Gastroesophageal sphincter (tissue), 4 donors: ENCODE measurements around the gene AGPAT4. TPM values are rescaled to one million over a fixed set of nuclear protein-coding genes. Genes with fewer than 3 reads are reported as not detected.

Source experiments
- ATAC-seq: fragments of 150-250 bp; one replicate; pipeline ENCODE4 v1.9.1; 2016; ENCODE audit warnings: mild to moderate bottlenecking, moderate library complexity
- H3K27ac ChIP-seq, 4 donors: fragments of 200-600 bp; sonication (generic) in 3 of 4; 1 replicate in 3 of 4; 2 replicates in 1 of 4; pipeline ENCODE4 v1.5.1; 2016 to 2019
- H3K27me3 ChIP-seq: fragments of 200-600 bp; sonication (generic); one replicate; pipeline ENCODE4 v1.5.1; 2019
- H3K36me3 ChIP-seq, 2 donors: fragments of 200-600 bp; sonication (generic); one replicate each; pipeline ENCODE4 v1.5.1; 2019; ENCODE audit warnings: control low read depth in 1 of 2
- H3K4me1 ChIP-seq, 3 donors: fragments of 200-600 bp; sonication (generic); 1 replicate in 2 of 3; 2 replicates in 1 of 3; pipeline ENCODE4 v1.5.1; 2016 to 2019; ENCODE audit warnings: control low read depth in 2 of 3
- H3K4me3 ChIP-seq, 2 donors: fragments of 200-600 bp; sonication (generic); one replicate each; pipeline ENCODE4 v1.5.1; 2019; ENCODE audit warnings: mild to moderate bottlenecking in 1 of 2, moderate library complexity in 1 of 2
- H3K9me3 ChIP-seq, 3 donors: fragments of 200-600 bp; sonication (generic); one replicate each; pipeline ENCODE4 v1.5.1; 2017 to 2019; ENCODE audit warnings: control low read depth in 2 of 3
- CTCF ChIP-seq, 4 experiments: fragments of 200-600 bp in 2 of 4; fragments of 450-650 bp in 2 of 4; sonication (generic) in 1 of 4; IDR thresholded peaks; one replicate each; pipeline ENCODE4 v1.5.1; 2017 to 2019; ENCODE audit warnings: antibody characterized with exemption in 4 of 4, mild to moderate bottlenecking in 2 of 4, moderate library complexity in 2 of 4
- EP300 ChIP-seq: sonication (generic); formaldehyde crosslinking; IDR thresholded peaks from one replicate; pipeline ENCODE4 v1.6.1; 2017; ENCODE audit warnings: antibody characterized with exemption, mild to moderate bottlenecking
- POLR2A ChIP-seq, 2 donors: fragments of 450-650 bp; IDR thresholded peaks; one replicate each; pipeline ENCODE4 v1.6.1; 2017; ENCODE audit warnings: antibody characterized with exemption in 2 of 2, mild to moderate bottlenecking in 2 of 2, moderate library complexity in 1 of 2
- POLR2AphosphoS5 ChIP-seq: sonication (generic); formaldehyde crosslinking; IDR thresholded peaks from one replicate; pipeline ENCODE4 v1.6.1; 2017; ENCODE audit warnings: antibody characterized with exemption
- WGBS, 2 donors: methylation state at CpG; one replicate each; pipeline ENCODE4 v1.1.5; 2018; ENCODE audit warnings: low coverage in 1 of 2; 5-methylcytosine and 5-hydroxymethylcytosine counted together
- total RNA-seq, 4 donors: library from RNA; depleted of rRNA; stranded (reverse); fragments of >200 nt; gene quantifications; one replicate each; pipeline ENCODE4 v1.1.0, GENCODE V29; 2016

AGPAT4 gene
- total RNA-seq, 4 donors from 2014 or later, result 7.2 to 10.8 (median 9.1) TPM

DNA sequence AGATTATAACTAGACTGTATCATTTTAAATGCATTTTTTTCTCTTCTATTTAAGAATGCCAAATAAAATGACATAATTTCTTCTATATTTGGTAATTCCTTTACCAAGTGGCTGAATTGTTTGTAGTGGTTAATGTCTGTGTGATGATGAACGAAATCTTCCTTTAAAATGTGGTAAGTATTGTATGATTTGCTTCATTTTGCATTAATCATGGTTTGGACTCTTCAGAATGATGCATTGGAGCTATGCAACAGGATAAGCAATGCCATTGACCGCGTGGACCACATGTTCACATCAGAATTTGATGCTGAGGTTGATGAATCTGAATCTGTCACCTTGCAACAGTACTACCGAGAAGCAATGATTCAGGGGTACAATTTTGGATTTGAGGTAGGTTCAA lies 182.7 kb downstream of the AGPAT4 start:
- no peaks in the 10 kb centered on the region for H3K9me3 ChIP-seq
- H3K4me3 ChIP-seq, result no peak overlapping the region
- TF ChIP-seq CTCF (IDR thresholded peaks at IDR 0.05) (no peak), POLR2A (IDR thresholded peaks at IDR 0.05) (no peak), POLR2AphosphoS5 (no peak), EP300 (no peak)
- peaks cover 9 to 86% of the 10 kb centered on the region in 2 donors for H3K36me3 ChIP-seq
- no peaks in the 10 kb centered on the region for H3K27me3 ChIP-seq
- 75 to 84% methylated on average over 4 of the region's 4 CpGs for WGBS, 2 donors
- H3K4me1 ChIP-seq, result no peaks in the 10 kb centered on the region
- H3K27ac ChIP-seq, result no peak overlapping the region
- ATAC-seq, result no peak

- H3K4me1 ChIP-seq, result no peaks in the 10 kb centered on the region
- H3K27ac ChIP-seq, result no peak overlapping the region
- WGBS, 2 donors, result 69 to 79% methylated on average over 2 of the region's 2 CpGs
- no peak for ATAC-seq
- H3K36me3 ChIP-seq, result peaks cover 9 to 91% of the 10 kb centered on the region in 2 donors
- H3K27me3 ChIP-seq, result no peaks in the 10 kb centered on the region
- no peaks in the 10 kb centered on the region for H3K9me3 ChIP-seq
- H3K4me3 ChIP-seq, result no peak overlapping the region
- TF ChIP-seq POLR2AphosphoS5, result no peak
- no peak for TF ChIP-seq POLR2A (IDR thresholded peaks at IDR 0.05)
- TF ChIP-seq CTCF (IDR thresholded peaks at IDR 0.05), result no peak
- TF ChIP-seq EP300, result no peak
Measured at GRCh38 chr6:161088676-161089328, 185.1 kb downstream of the AGPAT4 start.

DNA sequence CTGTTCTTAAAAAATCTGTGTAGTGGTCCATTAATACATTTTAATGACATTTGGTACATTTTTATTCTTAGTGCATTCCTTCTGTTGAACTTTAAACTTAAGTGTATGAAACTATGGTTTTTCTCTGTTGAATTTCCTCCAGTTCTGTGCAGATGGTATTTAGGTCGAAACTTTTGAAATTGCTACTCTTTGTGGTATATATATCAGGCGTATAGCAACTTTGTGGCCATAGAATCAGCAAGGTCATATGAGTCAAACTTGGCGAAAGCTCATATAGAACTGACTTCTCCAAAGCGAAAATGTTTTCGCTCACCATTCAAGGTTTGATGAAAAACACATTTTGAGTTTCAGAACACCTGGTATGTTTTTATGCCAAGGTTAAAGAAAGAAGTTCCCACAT lies 188.6 kb downstream of the AGPAT4 start:
- WGBS, 2 donors, result 91 to 97% methylated on average over 4 to 5 of the region's 5 CpGs
- H3K9me3 ChIP-seq, result no peaks in the 10 kb centered on the region
- no peaks in the 10 kb centered on the region for H3K27me3 ChIP-seq
- no peaks in the 10 kb centered on the region for H3K4me1 ChIP-seq
- TF ChIP-seq POLR2A (IDR thresholded peaks at IDR 0.05) (no peak), CTCF (IDR thresholded peaks at IDR 0.05) (no peak), POLR2AphosphoS5 (no peak), EP300 (no peak)
- no peak for ATAC-seq
- no peak overlapping the region for H3K27ac ChIP-seq
- peaks cover 9 to 100% of the 10 kb centered on the region in 2 donors for H3K36me3 ChIP-seq
- no peak overlapping the region for H3K4me3 ChIP-seq

DNA sequence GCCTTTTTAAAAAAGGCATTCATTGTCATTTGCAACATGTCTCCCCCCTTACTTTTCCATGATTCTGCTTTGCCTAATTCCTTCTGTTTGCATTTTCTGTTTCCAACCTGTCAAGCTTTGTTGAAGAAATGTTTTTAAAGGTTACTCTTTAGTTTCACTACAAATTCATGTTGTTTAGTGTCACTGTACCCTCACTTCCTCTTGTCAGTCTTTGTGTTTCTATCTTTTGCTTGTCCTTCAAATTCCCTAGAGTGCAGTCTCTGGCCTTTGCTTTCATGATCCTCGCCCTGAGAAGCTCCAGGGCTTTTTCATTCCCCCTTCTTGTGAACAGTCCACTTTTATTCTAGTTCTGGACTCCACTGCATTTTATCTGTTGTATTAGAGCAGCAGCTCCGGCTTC lies 191.6 kb downstream of the AGPAT4 start:
- no peak for ATAC-seq
- TF ChIP-seq POLR2A (IDR thresholded peaks at IDR 0.05), result no peak
- no peak for TF ChIP-seq CTCF (IDR thresholded peaks at IDR 0.05)
- no peak for TF ChIP-seq POLR2AphosphoS5
- TF ChIP-seq EP300, result no peak
- Histone ChIP-seq H3K4me3 (no peak overlapping the region), H3K36me3 (peaks cover 0 to 100% of the 10 kb centered on the region in 2 donors), H3K27me3 (no peaks in the 10 kb centered on the region), H3K4me1 (no peaks in the 10 kb centered on the region), H3K27ac (no peak overlapping the region), H3K9me3 (no peaks in the 10 kb centered on the region)
- WGBS, 2 donors, result 86% methylated on average over 2 of the region's 2 CpGs; no CpG with 5 or more reads in 1 of the 2 donors

GRCh38 chr6:161080263-161080970 lies 193.4 kb downstream of the AGPAT4 start:
- H3K27me3 ChIP-seq, result no peaks in the 10 kb centered on the region
- H3K36me3 ChIP-seq, result peaks cover 0 to 99% of the 10 kb centered on the region in 2 donors
- H3K4me1 ChIP-seq, result no peaks in the 10 kb centered on the region
- no peaks in the 10 kb centered on the region for H3K9me3 ChIP-seq
- TF ChIP-seq POLR2A (IDR thresholded peaks at IDR 0.05) (no peak), POLR2AphosphoS5 (no peak), EP300 (no peak), CTCF (IDR thresholded peaks at IDR 0.05) (no peak)
- H3K4me3 ChIP-seq, result no peak overlapping the region
- WGBS, 2 donors, result 88 to 94% methylated on average over 12 of the region's 12 CpGs
- no peak for ATAC-seq
- H3K27ac ChIP-seq, result no peak overlapping the region
